ENCODE measurements around the gene CNTF.

GRCh38 chr11:58622344-58622743, at the start of gene CNTF:
- TF ChIP-seq, protein P1, sequence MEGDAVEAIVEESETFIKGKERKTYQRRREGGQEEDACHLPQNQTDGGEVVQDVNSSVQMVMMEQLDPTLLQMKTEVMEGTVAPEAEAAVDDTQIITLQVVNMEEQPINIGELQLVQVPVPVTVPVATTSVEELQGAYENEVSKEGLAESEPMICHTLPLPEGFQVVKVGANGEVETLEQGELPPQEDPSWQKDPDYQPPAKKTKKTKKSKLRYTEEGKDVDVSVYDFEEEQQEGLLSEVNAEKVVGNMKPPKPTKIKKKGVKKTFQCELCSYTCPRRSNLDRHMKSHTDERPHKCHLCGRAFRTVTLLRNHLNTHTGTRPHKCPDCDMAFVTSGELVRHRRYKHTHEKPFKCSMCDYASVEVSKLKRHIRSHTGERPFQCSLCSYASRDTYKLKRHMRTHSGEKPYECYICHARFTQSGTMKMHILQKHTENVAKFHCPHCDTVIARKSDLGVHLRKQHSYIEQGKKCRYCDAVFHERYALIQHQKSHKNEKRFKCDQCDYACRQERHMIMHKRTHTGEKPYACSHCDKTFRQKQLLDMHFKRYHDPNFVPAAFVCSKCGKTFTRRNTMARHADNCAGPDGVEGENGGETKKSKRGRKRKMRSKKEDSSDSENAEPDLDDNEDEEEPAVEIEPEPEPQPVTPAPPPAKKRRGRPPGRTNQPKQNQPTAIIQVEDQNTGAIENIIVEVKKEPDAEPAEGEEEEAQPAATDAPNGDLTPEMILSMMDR (IDR thresholded peaks at IDR 0.05) = no peak
- TF ChIP-seq POLR2AphosphoS5 (IDR thresholded peaks at IDR 0.05) (no peak), POLR2A (IDR thresholded peaks at IDR 0.05; ENCODE audit: low read depth) (no peak)
